ENCODE data around the gene MPC2.
"Not testable (repeated sequence)": the region's sequence is repeated elsewhere in the genome, so short reads cannot be mapped to it uniquely, and the experiment has no call there.

MPC2 gene

DNA sequence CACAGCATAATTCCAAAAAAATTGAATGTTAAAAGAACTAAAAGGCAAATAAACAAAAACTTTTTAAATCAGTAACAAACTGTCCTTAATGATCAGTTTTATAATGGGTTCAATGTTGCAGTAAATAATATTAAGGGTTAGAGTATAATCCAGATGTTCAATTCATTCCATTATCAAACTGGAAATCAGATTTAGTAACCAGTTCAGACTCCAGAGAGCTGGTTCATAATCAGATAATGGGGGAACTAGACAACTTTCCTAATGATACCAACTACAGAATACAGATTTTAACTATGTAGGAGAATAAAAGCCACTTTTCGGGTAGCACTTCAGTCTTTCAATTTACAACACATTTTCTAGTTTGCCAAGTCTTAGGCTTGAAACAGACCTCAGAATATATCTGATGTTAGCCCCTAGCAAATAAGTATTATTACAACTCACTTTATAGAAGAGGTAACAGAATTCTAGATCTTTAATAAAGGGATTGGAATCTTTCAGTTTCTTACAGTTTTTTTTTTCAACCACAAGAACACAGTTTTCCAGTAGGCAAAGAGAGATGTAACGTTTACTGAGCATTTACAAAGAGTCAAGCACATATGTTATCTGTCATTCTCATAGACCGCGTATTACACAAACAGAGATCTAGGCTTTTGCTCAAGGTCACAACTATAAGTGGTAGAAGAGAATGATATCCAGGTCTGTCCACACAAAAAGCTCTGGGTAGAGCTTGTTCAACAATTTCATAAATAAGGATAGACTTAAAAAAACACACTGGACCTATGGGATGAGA lies 2.3 kb downstream of the MPC2 start:
- TF ChIP-seq GABPA (IDR thresholded peaks at IDR 0.05; ENCODE audit: low read depth): no peak
- no peak for TF ChIP-seq SPI1 (IDR thresholded peaks at IDR 0.05; ENCODE audit: borderline replicate concordance, low read depth)
- TF ChIP-seq, protein P1, sequence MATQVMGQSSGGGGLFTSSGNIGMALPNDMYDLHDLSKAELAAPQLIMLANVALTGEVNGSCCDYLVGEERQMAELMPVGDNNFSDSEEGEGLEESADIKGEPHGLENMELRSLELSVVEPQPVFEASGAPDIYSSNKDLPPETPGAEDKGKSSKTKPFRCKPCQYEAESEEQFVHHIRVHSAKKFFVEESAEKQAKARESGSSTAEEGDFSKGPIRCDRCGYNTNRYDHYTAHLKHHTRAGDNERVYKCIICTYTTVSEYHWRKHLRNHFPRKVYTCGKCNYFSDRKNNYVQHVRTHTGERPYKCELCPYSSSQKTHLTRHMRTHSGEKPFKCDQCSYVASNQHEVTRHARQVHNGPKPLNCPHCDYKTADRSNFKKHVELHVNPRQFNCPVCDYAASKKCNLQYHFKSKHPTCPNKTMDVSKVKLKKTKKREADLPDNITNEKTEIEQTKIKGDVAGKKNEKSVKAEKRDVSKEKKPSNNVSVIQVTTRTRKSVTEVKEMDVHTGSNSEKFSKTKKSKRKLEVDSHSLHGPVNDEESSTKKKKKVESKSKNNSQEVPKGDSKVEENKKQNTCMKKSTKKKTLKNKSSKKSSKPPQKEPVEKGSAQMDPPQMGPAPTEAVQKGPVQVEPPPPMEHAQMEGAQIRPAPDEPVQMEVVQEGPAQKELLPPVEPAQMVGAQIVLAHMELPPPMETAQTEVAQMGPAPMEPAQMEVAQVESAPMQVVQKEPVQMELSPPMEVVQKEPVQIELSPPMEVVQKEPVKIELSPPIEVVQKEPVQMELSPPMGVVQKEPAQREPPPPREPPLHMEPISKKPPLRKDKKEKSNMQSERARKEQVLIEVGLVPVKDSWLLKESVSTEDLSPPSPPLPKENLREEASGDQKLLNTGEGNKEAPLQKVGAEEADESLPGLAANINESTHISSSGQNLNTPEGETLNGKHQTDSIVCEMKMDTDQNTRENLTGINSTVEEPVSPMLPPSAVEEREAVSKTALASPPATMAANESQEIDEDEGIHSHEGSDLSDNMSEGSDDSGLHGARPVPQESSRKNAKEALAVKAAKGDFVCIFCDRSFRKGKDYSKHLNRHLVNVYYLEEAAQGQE (IDR thresholded peaks at IDR 0.05; ENCODE audit: insufficient replicate concordance, low read depth): no peak
- TF ChIP-seq POLR2AphosphoS5 (IDR thresholded peaks at IDR 0.05; ENCODE audit: low read depth): no peak
- TF ChIP-seq, protein P2, sequence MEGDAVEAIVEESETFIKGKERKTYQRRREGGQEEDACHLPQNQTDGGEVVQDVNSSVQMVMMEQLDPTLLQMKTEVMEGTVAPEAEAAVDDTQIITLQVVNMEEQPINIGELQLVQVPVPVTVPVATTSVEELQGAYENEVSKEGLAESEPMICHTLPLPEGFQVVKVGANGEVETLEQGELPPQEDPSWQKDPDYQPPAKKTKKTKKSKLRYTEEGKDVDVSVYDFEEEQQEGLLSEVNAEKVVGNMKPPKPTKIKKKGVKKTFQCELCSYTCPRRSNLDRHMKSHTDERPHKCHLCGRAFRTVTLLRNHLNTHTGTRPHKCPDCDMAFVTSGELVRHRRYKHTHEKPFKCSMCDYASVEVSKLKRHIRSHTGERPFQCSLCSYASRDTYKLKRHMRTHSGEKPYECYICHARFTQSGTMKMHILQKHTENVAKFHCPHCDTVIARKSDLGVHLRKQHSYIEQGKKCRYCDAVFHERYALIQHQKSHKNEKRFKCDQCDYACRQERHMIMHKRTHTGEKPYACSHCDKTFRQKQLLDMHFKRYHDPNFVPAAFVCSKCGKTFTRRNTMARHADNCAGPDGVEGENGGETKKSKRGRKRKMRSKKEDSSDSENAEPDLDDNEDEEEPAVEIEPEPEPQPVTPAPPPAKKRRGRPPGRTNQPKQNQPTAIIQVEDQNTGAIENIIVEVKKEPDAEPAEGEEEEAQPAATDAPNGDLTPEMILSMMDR (IDR thresholded peaks at IDR 0.05; ENCODE audit: insufficient read depth, low read length): no peak
- peak overlapping the region; percentile 83 for H3K4me3 ChIP-seq (replicated peaks; ENCODE audit: insufficient read depth, low read length)
- DNase-seq (ENCODE audit: low read depth in 1 of 2, low spot score in 1 of 2): no peak
- no peaks in the 10 kb centered on the region for H3K27me3 ChIP-seq (ENCODE audit: insufficient read depth, poor library complexity, severe bottlenecking)
- peak overlapping the region; percentile 100 for H3K27ac ChIP-seq (replicated peaks)

DNA sequence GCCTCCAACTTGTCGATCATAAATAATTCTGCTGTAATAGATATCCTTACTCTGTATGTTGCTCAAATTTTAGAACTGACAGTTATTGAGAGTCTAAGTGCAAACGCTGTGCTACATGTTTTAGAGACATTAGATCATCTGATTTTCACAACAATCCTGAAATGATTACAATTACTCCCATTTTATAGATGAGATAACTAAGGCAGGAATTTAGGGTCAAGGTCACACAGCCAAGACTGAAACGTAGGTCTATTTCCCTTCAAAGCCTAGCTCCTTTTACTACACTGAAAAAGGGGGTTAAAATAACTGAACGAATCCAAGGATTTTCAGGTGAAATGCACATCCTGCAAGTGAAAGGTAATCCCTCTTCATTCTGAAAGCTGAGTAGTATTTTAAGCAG lies 3.1 kb downstream of the MPC2 start:
- Histone ChIP-seq H3K4me3 (replicated peaks; ENCODE audit: insufficient read depth, low read length) (no peak overlapping the region), H3K27ac (replicated peaks) (no peak overlapping the region), H3K27me3 (ENCODE audit: insufficient read depth, poor library complexity, severe bottlenecking) (no peaks in the 10 kb centered on the region)
- TF ChIP-seq, protein P2 (IDR thresholded peaks at IDR 0.05; ENCODE audit: insufficient read depth, low read length): no peak
- TF ChIP-seq GABPA (IDR thresholded peaks at IDR 0.05; ENCODE audit: low read depth): no peak
- TF ChIP-seq, protein P1 (IDR thresholded peaks at IDR 0.05; ENCODE audit: insufficient replicate concordance, low read depth): no peak
- no peak for TF ChIP-seq POLR2AphosphoS5 (IDR thresholded peaks at IDR 0.05; ENCODE audit: low read depth)
- TF ChIP-seq SPI1 (IDR thresholded peaks at IDR 0.05; ENCODE audit: borderline replicate concordance, low read depth): no peak
- no peak for DNase-seq (ENCODE audit: low read depth in 1 of 2, low spot score in 1 of 2)

DNA sequence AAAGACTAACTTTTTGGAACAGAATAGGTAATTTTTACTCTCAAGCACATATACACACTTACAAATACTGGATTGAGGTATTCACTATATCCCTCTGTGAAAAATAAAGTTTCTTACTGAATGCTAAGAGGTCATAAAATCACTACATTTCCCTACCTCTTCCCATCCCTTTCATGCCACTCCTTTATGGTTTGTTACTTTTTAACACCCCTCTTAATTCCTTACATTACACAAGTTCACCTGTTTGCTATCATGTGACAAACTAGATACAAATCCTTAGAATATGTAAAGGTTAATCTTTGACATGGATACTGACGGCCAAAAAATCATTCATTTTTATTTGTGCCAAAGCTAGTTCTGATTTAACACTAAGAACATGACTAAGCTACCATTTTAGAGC lies 7.1 kb downstream of the MPC2 start:
- Histone ChIP-seq H3K27ac (replicated peaks) (no peak overlapping the region), H3K27me3 (ENCODE audit: insufficient read depth, poor library complexity, severe bottlenecking) (no peaks in the 10 kb centered on the region), H3K4me3 (replicated peaks; ENCODE audit: insufficient read depth, low read length) (no peak overlapping the region)
- DNase-seq (ENCODE audit: low read depth in 1 of 2, low spot score in 1 of 2): no peak
- TF ChIP-seq, protein P1 (IDR thresholded peaks at IDR 0.05; ENCODE audit: insufficient replicate concordance, low read depth): no peak
- TF ChIP-seq, protein P2 (IDR thresholded peaks at IDR 0.05; ENCODE audit: insufficient read depth, low read length): no peak
- TF ChIP-seq SPI1 (IDR thresholded peaks at IDR 0.05; ENCODE audit: borderline replicate concordance, low read depth) (no peak), GABPA (IDR thresholded peaks at IDR 0.05; ENCODE audit: low read depth) (no peak), POLR2AphosphoS5 (IDR thresholded peaks at IDR 0.05; ENCODE audit: low read depth) (no peak)

DNA sequence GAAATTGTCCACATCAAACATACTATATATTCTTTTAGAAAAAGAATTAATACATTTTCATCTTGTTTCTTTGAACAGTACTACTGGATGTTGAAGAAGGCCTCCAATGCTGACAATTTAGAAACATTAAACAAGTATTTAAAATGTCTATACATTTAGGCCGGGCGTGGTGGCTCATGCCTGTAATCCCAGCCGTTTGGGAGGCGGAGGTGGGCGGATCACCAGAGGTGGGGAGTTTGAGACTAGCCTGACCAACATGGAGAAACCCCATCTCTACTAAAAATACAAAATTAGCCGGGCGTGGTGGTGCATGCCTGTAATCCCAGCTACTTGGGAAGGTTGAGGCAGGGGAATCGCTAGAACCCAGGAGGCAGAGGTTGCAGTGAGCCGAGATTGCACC lies 8.0 kb downstream of the MPC2 start:
- H3K4me3 ChIP-seq (replicated peaks; ENCODE audit: insufficient read depth, low read length); H3K27me3 ChIP-seq (ENCODE audit: insufficient read depth, poor library complexity, severe bottlenecking); H3K27ac ChIP-seq (replicated peaks); DNase-seq (ENCODE audit: low read depth in 1 of 2, low spot score in 1 of 2): not testable (repeated sequence)
